OCI-M2 (cell line): Measurements from ENCODE around the gene PTPRU.

Experiments
- DNase-seq: peaks from one replicate; lab custom pipeline; 2025; ENCODE audit not compliant: unreplicated experiment; lab: John Stamatoyannopoulos, UW

The PTPRU gene

DNA sequence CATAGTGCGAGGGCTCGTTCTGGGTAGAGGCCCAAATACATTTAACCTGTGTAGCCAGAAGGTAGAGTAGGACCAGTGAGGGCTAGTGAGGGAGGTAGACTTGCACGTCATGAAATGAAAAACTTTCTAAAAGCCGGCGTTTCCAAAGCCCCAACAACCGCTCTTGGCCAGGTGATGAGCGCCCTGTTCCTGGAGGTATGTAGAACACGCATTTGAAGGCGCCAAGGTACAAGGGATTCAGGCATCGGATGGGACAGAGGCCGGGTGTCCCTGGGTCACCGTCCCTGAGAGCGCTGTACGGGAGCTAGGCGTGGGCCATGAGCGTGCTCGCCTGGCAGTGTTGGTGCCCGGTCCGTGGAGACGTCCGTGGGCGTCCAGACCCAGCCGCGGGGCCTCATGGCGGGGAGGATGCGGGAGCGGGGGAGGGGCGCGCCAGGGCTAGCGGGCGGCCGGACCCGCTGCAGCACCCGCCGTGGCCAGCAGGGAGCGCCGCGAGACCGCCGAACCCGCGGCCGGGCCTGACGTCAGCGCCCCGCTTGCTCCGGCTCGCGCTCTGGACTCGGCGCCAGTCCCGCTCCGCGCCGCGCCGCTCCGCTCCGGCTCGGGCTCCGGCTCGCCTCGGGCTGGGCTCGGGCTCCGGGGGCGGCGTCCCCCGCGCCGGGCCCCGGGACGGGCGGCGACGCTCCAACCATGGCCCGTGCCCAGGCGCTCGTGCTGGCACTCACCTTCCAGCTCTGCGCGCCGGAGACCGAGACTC lies at the start of gene PTPRU:
Gene PTPRU, plus strand, starts transcription at position 568 of the 757 bp plus-strand sequence. Its CDS starts 123 bp downstream, at position 691.
- no peak for DNase-seq

DNA sequence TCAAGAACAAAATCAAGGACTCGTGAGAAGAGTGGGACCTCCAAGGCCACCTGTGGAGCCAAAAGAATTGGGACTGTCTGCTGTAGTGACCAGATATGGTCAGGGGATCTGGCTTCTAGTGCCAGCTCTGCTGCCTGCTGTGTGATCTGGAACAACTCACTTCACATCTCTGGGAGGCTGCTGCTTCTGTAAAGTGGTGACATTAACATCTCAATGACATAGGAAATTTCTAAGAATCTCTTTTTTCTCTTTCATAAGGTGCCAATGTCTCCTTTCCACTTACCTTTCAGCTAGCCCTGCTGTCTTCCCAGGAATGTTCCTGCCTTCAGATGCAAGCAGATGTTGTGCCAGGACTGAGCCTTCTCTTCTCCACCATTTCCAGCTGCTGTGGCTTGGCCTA lies 49.6 kb upstream of the PTPRU start:
- no peak for DNase-seq

DNA sequence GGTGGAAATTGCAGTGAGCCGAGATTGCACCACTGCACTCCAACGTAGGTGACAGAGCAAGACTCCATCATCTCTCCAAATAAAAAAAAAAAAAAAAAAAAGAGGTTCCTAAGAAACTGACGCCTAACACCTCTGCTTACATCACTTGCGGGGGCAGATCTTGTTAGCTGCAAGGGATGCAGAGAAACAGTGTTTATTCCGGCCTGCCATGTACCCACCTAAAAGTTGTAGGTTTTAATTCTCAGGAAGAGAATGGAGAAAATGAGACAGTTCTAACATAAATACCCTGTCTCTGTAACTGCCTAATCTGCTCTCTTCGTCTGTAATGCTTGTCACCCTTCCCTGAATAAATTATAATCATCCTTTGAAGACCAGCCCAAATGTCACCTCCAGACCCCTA lies 45.6 kb upstream of the PTPRU start:
- no peak for DNase-seq

DNA sequence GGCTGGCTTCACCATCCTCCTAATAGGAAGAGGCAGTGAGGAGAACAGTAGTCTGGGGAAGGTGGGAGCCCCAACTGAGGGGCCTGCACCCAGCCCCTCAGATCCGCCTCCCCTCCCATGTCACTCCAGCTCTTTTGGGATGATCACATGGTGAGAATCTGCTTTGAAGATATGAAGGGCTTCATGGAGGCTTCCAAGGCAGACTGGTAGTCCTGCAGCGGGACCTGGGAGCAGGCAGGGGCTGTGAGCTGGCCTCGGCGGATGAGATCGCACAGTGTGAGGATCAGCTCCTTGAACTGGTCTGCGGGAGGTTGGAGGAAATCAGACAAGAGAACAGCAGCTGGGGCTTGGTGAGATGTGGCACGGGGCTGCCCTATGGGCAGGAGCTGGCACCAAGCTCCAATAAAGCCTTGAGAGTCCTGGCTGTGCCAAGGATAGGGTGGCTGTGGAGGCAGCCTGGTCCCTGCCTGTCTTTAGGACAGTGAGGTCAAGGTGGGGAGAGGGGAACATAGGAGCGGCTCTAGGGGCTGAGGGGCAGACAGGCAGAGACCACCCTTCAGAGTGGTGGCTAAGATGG lies 42.4 kb upstream of the PTPRU start:
- DNase-seq: no peak

DNA sequence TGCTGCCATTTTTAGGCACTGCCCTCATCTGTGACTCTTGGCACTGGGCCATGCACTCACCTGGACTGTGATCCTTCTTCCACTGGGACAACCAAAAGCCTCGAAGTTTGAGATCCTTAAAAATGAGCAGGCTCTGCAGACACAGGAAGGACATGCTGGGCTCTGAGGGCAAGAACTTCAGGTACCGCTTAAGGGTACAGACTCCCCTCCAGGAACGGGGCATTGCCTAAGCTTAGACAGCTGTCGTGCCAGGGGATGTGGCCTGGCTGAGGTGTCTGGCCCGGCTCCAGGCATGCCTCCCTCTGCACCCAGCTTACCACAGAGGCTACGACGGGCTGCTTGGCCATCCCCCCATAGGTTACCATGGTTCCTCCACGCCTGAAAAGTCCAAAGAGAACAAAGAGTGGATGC lies 40.4 kb upstream of the PTPRU start:
- DNase-seq: no peak

DNA sequence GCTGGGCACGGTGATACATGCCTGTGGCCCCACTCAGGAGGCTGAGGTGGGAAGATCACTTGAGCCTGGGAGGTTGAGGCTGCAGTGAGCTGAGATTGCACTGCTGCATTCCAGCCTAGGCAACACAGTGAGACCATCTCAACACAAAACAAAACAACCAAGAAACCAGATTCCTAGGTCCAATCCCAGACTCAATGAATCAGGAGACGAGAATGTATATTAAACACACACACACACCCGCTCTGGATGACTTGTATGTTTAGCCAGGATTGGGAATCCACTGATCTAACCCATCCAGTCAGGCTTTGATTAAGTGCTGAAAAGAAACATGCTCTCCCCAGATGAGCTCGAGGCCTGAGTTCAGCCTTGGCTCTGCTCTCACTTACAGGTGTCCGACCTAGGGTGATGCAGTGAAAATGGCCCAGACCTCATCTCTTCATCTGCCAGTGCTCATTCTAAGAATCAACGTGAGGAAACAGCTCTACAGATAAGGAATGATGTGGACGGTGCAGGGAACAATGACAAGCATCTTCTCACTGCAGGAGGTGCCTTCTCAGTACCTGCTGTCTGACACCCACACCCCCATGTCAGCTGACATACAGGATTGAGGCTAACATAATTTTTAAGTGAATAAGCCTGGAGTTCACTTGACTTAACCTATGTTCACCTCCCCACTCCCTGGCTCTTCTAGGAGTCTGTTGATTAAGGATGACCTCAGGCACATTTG lies 39.3 kb upstream of the PTPRU start:
- DNase-seq: no peak

DNA sequence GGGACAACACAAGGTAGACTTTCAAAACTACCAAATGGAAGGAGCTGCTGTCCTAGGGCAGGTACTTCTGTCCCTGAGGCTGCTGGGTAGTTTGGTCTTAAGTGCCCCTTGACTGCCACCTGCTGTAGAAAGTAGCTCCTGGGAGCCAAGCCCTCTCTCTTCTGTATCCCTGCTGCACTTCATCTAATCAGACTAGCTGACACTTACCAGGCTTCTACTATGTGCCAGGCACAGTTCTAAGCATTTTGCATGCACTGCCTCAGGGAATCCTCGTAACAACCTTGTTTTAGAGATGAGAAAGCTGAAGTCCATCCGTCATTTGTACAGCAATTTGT lies 38.8 kb upstream of the PTPRU start:
- DNase-seq: no peak

DNA sequence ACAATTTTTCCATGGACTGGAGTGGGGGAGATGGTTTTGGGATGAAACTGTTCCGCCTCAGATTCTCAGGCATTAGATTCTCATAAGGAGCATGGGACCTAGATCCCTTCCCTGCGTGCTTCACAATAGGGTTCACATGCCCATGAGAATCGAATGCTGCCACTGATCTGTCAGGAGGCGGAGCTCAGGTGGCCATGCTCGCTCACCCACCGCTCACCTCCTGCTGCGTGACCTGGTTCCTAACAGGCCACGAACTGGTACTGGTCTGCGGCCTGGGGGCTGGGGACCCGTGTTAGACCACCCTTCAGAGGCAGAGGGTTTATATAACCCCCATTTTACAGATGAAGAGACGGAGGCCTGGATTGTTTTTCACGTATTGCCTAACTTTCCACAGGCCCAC lies 38.3 kb upstream of the PTPRU start:
- DNase-seq: no peak

DNA sequence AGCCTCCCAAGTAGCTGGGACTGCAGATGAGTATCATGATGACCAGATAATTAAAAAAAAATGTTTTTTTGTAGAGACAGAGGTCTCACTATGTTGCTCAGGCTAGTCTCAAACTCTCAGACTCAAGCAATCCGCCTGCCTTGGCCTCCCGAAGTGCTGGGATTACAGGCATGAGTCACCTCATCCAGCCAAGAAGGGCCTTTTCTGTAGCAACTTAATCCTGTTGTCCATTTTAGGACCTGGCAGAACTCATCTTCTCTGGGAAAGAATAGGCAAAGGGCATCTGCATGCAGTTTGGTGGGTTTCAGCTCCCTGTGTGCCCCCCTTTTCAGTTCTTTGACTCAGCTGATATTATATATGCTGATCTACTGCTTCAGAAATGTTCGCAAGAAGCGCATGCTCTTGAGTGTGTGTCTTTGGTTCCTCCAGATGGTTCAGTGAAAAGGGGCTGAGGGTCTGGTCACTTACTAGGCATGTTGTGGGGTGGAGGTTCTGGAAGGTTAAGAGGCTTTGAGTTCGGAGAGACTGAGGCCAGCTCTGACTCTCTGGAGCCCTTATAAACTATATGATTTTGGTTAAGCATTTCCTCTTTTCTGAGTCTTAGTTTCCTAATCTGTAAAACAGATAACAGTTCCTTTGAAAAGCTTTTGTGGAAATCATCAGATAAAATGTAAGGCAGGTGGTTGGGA lies 35.3 kb upstream of the PTPRU start:
- no peak for DNase-seq

DNA sequence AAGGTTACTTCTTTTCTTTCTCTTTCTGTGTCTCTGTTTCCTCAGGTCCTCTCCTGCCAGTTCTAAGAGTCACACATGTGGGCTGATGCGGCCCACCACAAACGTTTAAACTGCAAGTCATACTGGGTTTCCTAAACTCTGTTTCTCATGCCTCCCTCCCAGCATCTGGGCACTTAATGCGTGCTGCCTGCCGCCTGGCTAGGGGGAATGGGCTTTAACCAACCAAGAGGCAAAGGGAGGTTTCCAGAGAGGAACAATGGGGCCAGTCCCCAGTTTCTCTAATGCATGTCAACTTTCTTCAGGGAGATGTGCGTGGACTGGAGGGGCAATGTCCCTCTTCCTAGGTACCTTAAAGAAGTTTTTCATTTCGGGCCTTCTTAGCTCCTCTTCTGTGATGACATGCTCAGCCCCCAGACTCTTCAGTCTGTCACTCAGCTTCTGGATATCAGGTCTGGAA lies 34.7 kb upstream of the PTPRU start:
- DNase-seq: no peak

DNA sequence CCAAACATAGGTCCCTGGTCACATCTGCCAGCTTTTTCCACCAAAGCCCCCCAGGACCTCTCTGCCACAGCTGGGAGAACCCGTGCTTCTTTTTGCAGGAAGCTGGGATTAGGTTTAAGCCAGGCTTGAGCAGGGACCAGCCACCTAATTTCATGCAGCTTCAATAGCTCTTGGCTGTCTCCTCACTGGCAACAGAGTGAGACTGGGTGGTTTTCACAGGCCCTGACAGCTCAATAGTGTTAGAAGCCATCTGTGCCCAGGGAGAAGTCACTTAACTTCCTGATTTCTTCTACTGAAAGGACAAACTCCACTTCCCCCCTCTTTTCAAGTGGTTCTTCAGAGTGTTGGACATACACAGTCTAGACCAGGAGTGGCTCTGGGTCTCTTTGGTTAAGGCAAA lies 34.3 kb upstream of the PTPRU start:
- DNase-seq: no peak

DNA sequence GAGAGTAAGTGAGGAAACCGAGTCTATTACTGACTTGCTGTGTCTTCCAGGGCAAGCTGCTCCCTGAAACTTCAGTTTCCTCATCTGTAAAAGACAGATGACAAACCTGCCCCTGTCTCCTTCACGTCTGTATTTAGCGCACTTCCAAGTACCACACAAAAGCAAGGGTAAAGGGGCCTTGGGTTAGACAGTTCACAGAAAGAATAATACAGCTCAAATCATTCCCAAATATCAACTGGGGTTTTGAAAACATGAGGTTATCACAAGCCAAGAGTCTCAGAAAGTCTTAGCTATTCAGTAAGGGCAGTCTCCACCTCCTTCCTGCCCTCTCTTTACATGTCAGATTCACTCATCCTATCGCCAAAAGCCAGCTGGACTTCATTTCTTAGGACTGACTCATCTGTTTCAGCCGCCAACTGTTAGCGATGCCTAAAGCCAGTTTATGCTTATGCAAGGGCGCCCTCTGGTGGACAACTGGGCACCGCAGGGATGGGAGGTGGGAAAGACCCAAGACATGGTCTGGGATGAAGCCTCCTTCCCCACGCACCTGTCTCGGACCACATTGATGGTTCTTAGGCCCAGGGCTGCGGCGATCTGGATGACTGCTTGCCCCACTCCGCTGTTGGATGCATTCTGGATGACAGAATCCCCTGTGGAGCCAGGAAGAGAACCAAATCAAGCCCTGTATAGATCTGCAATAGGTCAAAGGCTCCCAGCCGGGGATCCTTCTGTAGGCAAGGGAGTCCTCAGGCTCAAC lies 33.6 kb upstream of the PTPRU start:
- peak; percentile 86 for DNase-seq

DNA sequence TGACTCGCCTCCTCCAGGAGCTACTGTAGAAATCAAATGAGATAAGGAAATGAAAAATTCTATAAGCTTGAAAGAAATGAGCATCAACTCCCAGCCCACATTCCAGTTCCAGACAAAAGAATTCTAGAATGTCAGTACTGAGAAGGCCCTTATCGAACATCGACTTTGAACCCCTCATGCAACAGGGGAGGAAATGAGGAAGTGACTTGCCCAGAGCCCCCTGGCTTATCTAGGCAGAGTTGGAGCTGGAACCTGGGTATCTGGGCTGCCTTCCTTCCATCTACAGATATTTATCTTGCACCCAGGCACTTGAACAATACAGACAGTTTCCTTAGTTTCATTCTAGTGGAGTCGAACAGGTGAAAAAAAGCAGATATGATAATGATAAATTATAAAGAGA lies 27.9 kb upstream of the PTPRU start:
- no peak for DNase-seq

DNA sequence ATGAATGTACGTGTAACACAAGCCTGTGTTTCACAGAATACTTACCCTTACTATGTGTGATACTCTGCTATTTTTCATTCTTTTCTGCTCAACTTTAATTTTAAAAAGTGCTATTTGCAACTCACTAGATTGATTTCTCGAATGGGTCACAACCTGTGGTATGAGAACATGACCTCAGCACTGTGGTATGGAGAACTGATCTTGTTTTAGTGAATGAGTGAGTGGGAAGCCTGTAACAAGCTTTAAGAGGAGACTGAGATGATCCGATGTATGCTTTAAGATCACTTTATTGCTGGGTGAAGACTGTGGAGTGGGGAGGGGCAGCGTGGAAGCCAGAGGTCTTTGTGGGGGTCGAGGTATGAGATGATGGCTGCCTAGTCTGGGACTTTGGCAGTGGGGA lies 27.1 kb upstream of the PTPRU start:
- no peak for DNase-seq

DNA sequence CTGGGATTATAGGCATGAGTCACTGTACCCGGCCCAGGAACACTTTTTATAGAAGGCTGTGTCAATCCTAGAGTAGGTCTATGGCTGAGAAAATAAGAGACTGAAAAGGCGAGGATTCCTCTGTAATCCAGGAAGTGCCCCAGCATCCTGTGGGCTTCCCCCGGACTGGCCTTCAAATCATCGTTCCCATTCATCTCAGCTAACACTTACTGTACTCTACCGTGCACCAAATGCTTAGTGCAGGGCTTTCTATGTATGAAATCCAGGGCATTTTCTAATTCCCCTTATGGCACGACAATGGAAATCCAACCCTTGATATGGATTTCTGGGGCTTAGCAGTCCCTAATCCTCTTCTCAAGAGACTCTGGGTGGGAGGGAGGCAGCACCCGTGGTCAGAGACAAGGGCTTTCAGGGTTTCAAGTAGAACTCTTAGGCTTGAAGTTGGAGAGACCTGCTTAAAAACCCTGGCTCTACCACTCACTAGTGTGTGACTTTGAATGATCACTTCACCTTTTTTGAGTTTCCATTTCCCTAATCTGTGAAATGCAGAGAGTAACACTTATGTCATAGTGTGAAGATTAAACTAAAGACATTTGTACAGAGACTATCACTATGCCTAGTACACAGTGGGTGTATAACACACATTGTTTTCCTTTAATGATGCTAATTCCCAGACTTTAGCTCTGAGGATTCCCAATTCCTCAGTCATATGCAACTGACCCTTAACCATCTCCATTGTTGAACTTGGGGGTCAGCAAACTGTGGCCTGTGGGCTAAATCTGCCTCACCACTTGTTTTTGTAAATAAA lies 25.8 kb upstream of the PTPRU start:
- no peak for DNase-seq

DNA sequence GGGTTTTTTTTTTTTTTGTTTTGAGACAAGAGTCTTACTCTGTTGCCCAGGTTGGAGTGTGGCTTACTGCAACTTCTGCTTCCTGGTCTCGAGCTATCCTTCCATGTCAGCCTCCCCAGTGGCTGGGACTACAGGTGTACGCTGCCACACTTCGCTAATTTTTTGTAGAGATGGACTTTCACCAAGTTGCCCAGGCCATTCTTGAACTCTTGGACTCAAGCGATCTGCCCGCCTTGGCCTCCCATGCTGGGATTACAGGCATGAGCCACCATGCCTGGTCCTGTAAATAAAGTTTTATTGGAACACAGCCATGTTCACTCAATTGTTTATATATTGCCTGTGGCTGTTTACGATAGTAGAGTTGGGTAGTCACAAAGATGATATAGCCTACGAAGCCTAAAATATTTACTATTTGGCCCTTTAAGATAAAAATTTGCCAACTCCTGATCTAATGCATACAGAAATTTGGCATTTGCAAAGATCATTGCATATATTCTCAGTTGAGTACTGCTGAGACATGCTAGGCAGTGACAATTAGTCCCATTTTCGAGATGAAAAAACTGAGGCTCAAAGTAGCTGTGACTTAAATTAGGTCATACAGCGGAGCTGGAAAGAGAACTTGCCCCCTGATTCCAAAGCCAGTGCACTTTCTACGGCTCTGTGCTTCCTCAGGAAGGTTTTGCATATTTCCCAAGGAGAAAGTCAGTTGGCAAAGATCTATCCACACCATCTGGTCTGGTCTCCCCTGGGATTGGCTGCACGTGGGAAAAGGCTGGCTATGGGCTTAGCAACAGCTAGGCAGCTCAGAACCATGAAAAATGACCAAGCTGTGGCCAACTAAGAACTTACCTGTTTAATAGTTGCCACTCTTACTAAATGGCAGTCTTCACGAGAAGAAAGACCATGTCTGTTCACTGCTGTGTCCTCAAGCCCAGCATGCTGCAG lies 25.0 kb upstream of the PTPRU start:
- DNase-seq: no peak

DNA sequence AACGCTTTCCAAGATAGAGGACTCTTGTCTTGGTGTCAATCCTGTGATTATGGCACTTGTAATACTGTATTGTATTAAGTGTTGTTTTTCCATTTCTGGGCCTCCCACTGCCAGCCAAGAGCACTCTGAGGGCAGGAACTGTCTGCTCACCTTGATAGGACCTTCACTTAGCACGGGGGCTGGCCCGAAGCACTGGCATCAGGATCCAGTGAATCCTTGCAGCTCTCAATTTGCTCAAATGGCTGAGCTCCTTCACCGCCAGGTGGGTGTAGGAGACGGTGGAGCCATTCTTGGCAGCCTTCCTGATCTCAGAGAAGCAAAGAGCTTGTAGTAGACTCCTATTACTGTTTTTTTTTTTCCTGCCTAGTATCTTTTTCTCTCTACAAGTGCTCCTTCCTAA lies 23.3 kb upstream of the PTPRU start:
- DNase-seq: no peak

DNA sequence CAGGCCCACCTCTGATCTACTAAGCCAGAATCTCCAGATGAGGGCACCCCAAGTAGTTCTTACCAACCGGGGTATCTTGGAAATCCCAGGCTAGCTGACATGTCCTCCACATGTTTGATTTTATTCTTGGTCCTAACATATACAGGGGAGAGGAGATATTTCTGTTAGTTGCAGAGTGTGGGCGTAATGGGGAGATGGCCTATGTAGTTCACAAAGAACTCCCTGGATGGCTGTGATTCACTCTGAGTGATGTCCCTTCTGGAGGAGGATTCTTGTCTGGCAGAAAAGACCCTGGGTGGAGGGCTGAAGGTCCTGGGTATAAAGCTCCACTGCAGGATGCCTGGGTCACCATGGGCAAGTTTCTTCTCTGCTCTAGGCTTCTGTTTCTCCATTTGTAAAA lies 18.7 kb upstream of the PTPRU start:
- no peak for DNase-seq

DNA sequence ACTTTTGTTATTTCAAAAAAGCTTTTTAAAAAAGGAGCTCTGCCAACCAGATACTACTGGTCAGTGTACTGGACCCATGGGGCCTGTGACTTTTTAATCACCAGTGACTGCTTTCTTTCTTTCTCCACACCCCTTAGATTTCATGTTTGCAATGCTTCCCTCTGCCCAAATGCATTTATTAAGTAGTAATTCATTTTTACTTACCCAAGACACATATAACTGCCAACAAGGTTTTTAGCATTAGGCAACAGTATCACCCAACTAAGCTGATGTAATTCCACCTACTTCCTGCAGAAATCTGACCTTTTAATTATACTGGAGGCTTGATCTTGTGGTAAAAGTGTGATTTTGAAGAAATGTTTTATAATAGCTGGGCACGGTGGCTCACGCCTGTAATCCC lies 18.1 kb upstream of the PTPRU start:
- no peak for DNase-seq
